GM12873 (cell line): Measurements from ENCODE around the gene ADGB.

Source experiments
- CTCF ChIP-seq: IDR thresholded peaks from 2 replicates; pipeline ENCODE4 v1.5.1; 2012; ENCODE audit warnings: low read depth, mild to moderate bottlenecking, moderate library complexity, low read length, control low read depth; ENCODE audit not compliant: insufficient read depth; ENCODE audit errors: missing control alignments

The ADGB gene

GRCh38 chr6:146595972-146596731, 2.6 kb upstream of the ADGB start:
- no peak for TF ChIP-seq CTCF

GRCh38 chr6:146601352-146601751, 2.6 kb downstream of the ADGB start:
- TF ChIP-seq CTCF: no peak

GRCh38 chr6:146602526-146602925, 3.8 kb downstream of the ADGB start:
- TF ChIP-seq CTCF: no peak

- TF ChIP-seq CTCF: no peak
Measured at GRCh38 chr6:146613947-146614346, 15.2 kb downstream of the ADGB start.

- no peak for TF ChIP-seq CTCF
Measured at GRCh38 chr6:146620655-146621054, 21.9 kb downstream of the ADGB start.

GRCh38 chr6:146628350-146628749, 29.6 kb downstream of the ADGB start:
- no peak for TF ChIP-seq CTCF

GRCh38 chr6:146634022-146634421, 35.2 kb downstream of the ADGB start:
- no peak for TF ChIP-seq CTCF
